ENCODE data around the gene SLC9A4. TPM values are rescaled to one million over a fixed set of nuclear protein-coding genes. Genes with fewer than 3 reads are reported as not detected.

SLC9A4 gene
- total RNA-seq, 2 experiments from 2014 or later: 0.06 to 0.08 TPM

- no peak overlapping the region for H3K4me3 Mint-ChIP-seq
- peaks cover 8% of the 10 kb centered on the region for H3K27me3 Mint-ChIP-seq
- no peaks in the 10 kb centered on the region for H3K9me3 Mint-ChIP-seq
- POLR2A ChIA-PET: no interaction called here
- ATAC-seq (ENCODE audit: low read depth): no peak
- H3K27ac Mint-ChIP-seq: no peak overlapping the region
- DNase-seq: no peak
- H3K36me3 Mint-ChIP-seq: no peaks in the 10 kb centered on the region
- H3K4me1 Mint-ChIP-seq: peaks cover 2% of the 10 kb centered on the region
Observed at GRCh38 chr2:102515851-102516250, 42.8 kb downstream of the SLC9A4 start.

GRCh38 chr2:102518170-102518569 is 45.1 kb downstream of the SLC9A4 start:
- Mint-ChIP-seq H3K27ac (no peak overlapping the region), H3K27me3 (peaks cover 8% of the 10 kb centered on the region), H3K4me3 (no peak overlapping the region), H3K9me3 (no peaks in the 10 kb centered on the region), H3K36me3 (no peaks in the 10 kb centered on the region), H3K4me1 (peaks cover 2% of the 10 kb centered on the region)
- ATAC-seq (ENCODE audit: low read depth) (no peak), DNase-seq (no peak)
- POLR2A ChIA-PET: no interaction called here

GRCh38 chr2:102520009-102520408 is 47.0 kb downstream of the SLC9A4 start:
- H3K27ac Mint-ChIP-seq: no peak overlapping the region
- no peaks in the 10 kb centered on the region for H3K36me3 Mint-ChIP-seq
- H3K9me3 Mint-ChIP-seq: no peaks in the 10 kb centered on the region
- H3K4me1 Mint-ChIP-seq: peaks cover 2% of the 10 kb centered on the region
- H3K4me3 Mint-ChIP-seq: no peak overlapping the region
- peaks cover 13% of the 10 kb centered on the region for H3K27me3 Mint-ChIP-seq
- peak; percentile 70 for ATAC-seq (ENCODE audit: low read depth)
- no peak for DNase-seq
- POLR2A ChIA-PET: no interaction called here

- no peak overlapping the region for H3K4me3 Mint-ChIP-seq
- DNase-seq: no peak
- no peaks in the 10 kb centered on the region for H3K9me3 Mint-ChIP-seq
- H3K36me3 Mint-ChIP-seq: no peaks in the 10 kb centered on the region
- POLR2A ChIA-PET: no interaction called here
- peaks cover 2% of the 10 kb centered on the region for H3K4me1 Mint-ChIP-seq
- ATAC-seq (ENCODE audit: low read depth): no peak
- peaks cover 13% of the 10 kb centered on the region for H3K27me3 Mint-ChIP-seq
- H3K27ac Mint-ChIP-seq: no peak overlapping the region
Observed at GRCh38 chr2:102520801-102521200, 47.8 kb downstream of the SLC9A4 start.

- DNase-seq (no peak), ATAC-seq (ENCODE audit: low read depth) (no peak)
- H3K27ac Mint-ChIP-seq: no peak overlapping the region
- H3K27me3 Mint-ChIP-seq: peaks cover 10% of the 10 kb centered on the region
- peaks cover 2% of the 10 kb centered on the region for H3K4me1 Mint-ChIP-seq
- no peaks in the 10 kb centered on the region for H3K36me3 Mint-ChIP-seq
- H3K9me3 Mint-ChIP-seq: no peaks in the 10 kb centered on the region
- POLR2A ChIA-PET: no interaction called here
- no peak overlapping the region for H3K4me3 Mint-ChIP-seq
Observed at GRCh38 chr2:102522162-102522561, 49.1 kb downstream of the SLC9A4 start.

GRCh38 chr2:102522890-102523289 is 49.9 kb downstream of the SLC9A4 start:
- POLR2A ChIA-PET: no interaction called here
- H3K36me3 Mint-ChIP-seq: no peaks in the 10 kb centered on the region
- no peak overlapping the region for H3K4me3 Mint-ChIP-seq
- no peaks in the 10 kb centered on the region for H3K9me3 Mint-ChIP-seq
- H3K27ac Mint-ChIP-seq: no peak overlapping the region
- peaks cover 7% of the 10 kb centered on the region for H3K27me3 Mint-ChIP-seq
- peaks cover 2% of the 10 kb centered on the region for H3K4me1 Mint-ChIP-seq
- no peak for ATAC-seq (ENCODE audit: low read depth)
- no peak for DNase-seq

GRCh38 chr2:102523651-102524050 is 50.6 kb downstream of the SLC9A4 start:
- H3K36me3 Mint-ChIP-seq: no peaks in the 10 kb centered on the region

GRCh38 chr2:102527086-102527485 is 54.1 kb downstream of the SLC9A4 start:
- Mint-ChIP-seq H3K27me3 (peaks cover 16% of the 10 kb centered on the region), H3K36me3 (no peaks in the 10 kb centered on the region), H3K4me1 (no peaks in the 10 kb centered on the region), H3K27ac (no peak overlapping the region), H3K9me3 (no peaks in the 10 kb centered on the region), H3K4me3 (no peak overlapping the region)
- POLR2A ChIA-PET: no interaction called here
- no peak for ATAC-seq (ENCODE audit: low read depth)
- DNase-seq: no peak

More at GRCh38 chr2:102523651-102524050, 50.6 kb downstream of the SLC9A4 start:
- Mint-ChIP-seq H3K4me1 (peaks cover 2% of the 10 kb centered on the region), H3K27me3 (peaks cover 7% of the 10 kb centered on the region), H3K9me3 (no peaks in the 10 kb centered on the region), H3K4me3 (no peak overlapping the region), H3K27ac (no peak overlapping the region)
- DNase-seq: no peak
- POLR2A ChIA-PET: no interaction called here
- ATAC-seq (ENCODE audit: low read depth): no peak

- Mint-ChIP-seq H3K27ac (no peak overlapping the region), H3K4me1 (no peaks in the 10 kb centered on the region)
Observed at GRCh38 chr2:102538491-102538890, 65.5 kb downstream of the SLC9A4 start.

GRCh38 chr2:102540882-102541281 is 67.9 kb downstream of the SLC9A4 start:
- H3K36me3 Mint-ChIP-seq: no peaks in the 10 kb centered on the region
- H3K27ac Mint-ChIP-seq: no peak overlapping the region
- POLR2A ChIA-PET: no interaction called here
- H3K4me3 Mint-ChIP-seq: no peak overlapping the region
- no peaks in the 10 kb centered on the region for H3K9me3 Mint-ChIP-seq
- DNase-seq: no peak
- H3K27me3 Mint-ChIP-seq: peaks cover 31% of the 10 kb centered on the region
- no peak for ATAC-seq (ENCODE audit: low read depth)
- H3K4me1 Mint-ChIP-seq: no peaks in the 10 kb centered on the region

More at GRCh38 chr2:102538491-102538890, 65.5 kb downstream of the SLC9A4 start:
- Mint-ChIP-seq H3K36me3 (peaks cover 1% of the 10 kb centered on the region), H3K4me3 (no peak overlapping the region), H3K27me3 (peaks cover 32% of the 10 kb centered on the region), H3K9me3 (no peaks in the 10 kb centered on the region)
- ATAC-seq (ENCODE audit: low read depth): no peak
- POLR2A ChIA-PET: no interaction called here
- DNase-seq: no peak

GRCh38 chr2:102544182-102544581 is 71.2 kb downstream of the SLC9A4 start:
- Mint-ChIP-seq H3K4me1 (no peaks in the 10 kb centered on the region), H3K36me3 (no peaks in the 10 kb centered on the region), H3K4me3 (no peak overlapping the region), H3K27ac (no peak overlapping the region), H3K9me3 (peaks cover 7% of the 10 kb centered on the region), H3K27me3 (peaks cover 18% of the 10 kb centered on the region)
- POLR2A ChIA-PET: no interaction called here
- DNase-seq: no peak
- no peak for ATAC-seq (ENCODE audit: low read depth)

GRCh38 chr2:102547462-102547861 is 74.4 kb downstream of the SLC9A4 start:
- POLR2A ChIA-PET: no interaction called here
- H3K4me1 Mint-ChIP-seq: no peaks in the 10 kb centered on the region
- no peaks in the 10 kb centered on the region for H3K36me3 Mint-ChIP-seq
- peaks cover 10% of the 10 kb centered on the region for H3K27me3 Mint-ChIP-seq
- no peak for DNase-seq
- no peak overlapping the region for H3K27ac Mint-ChIP-seq
- no peak overlapping the region for H3K4me3 Mint-ChIP-seq
- peaks cover 14% of the 10 kb centered on the region for H3K9me3 Mint-ChIP-seq
- no peak for ATAC-seq (ENCODE audit: low read depth)

GRCh38 chr2:102549027-102549426 is 76.0 kb downstream of the SLC9A4 start:
- DNase-seq (no peak), ATAC-seq (ENCODE audit: low read depth) (no peak)
- H3K4me1 Mint-ChIP-seq: no peaks in the 10 kb centered on the region
- H3K27me3 Mint-ChIP-seq: peaks cover 9% of the 10 kb centered on the region
- POLR2A ChIA-PET: no interaction called here
- H3K27ac Mint-ChIP-seq: no peak overlapping the region
- H3K36me3 Mint-ChIP-seq: no peaks in the 10 kb centered on the region
- H3K9me3 Mint-ChIP-seq: peaks cover 14% of the 10 kb centered on the region
- no peak overlapping the region for H3K4me3 Mint-ChIP-seq

- Mint-ChIP-seq H3K4me3 (no peak overlapping the region), H3K27me3 (peaks cover 6% of the 10 kb centered on the region), H3K36me3 (no peaks in the 10 kb centered on the region), H3K9me3 (peaks cover 14% of the 10 kb centered on the region), H3K27ac (no peak overlapping the region), H3K4me1 (no peaks in the 10 kb centered on the region)
- no peak for DNase-seq
- ATAC-seq (ENCODE audit: low read depth): no peak
- POLR2A ChIA-PET: no interaction called here
Observed at GRCh38 chr2:102550151-102550550, 77.1 kb downstream of the SLC9A4 start.

All from activated naive CD8-positive, alpha-beta T cell treated with anti-CD3 and anti-CD28 coated beads, Interleukin-2, amount 10 ng/mL, durations not matched to agents 7 days and 5 days (primary cell).